Stomach (tissue), 9 donors: ENCODE results near the gene DNAH14. TPM values are rescaled to one million over a fixed set of nuclear protein-coding genes. Genes with fewer than 3 reads are reported as not detected.

Experiments
- DNase-seq, 2 donors: peaks; one replicate each; pipeline versions ENCODE4 v3.0.0 to v3.0.0-alpha.2; 2013 to 2019
- H3K27ac ChIP-seq, 5 donors: fragments of 200-600 bp in 4 of 5; sonication (generic) in 4 of 5; one replicate each; pipeline ENCODE4 v1.5.1; 2013 to 2019; ENCODE audit warnings: mild to moderate bottlenecking in 1 of 5, moderate library complexity in 1 of 5
- H3K27me3 ChIP-seq, 3 donors: fragments of 200-600 bp; sonication (generic); one replicate each; pipeline ENCODE4 v1.5.1; 2017 to 2019; ENCODE audit warnings: mixed run types in 1 of 3
- H3K36me3 ChIP-seq, 4 donors: fragments of 200-600 bp; sonication (generic); 1 replicate in 3 of 4; 2 replicates in 1 of 4; pipeline ENCODE4 v1.5.1; 2016 to 2019
- H3K4me1 ChIP-seq, 4 donors: fragments of 200-600 bp; sonication (generic); one replicate each; pipeline ENCODE4 v1.5.1; 2016 to 2019
- H3K4me3 ChIP-seq, 4 donors: fragments of 200-600 bp; sonication (generic) in 3 of 4; one replicate each; pipeline ENCODE4 v1.5.1; 2016 to 2019; ENCODE audit warnings: mild to moderate bottlenecking in 1 of 4
- H3K9me3 ChIP-seq, 4 donors: fragments of 200-600 bp; sonication (generic); one replicate each; pipeline ENCODE4 v1.5.1; 2016 to 2019
- CTCF ChIP-seq, 7 experiments: fragments of 450-650 bp in 4 of 7; fragments of 200-600 bp in 3 of 7; sonication (generic) in 3 of 7; IDR thresholded peaks; one replicate each; pipeline ENCODE4 v1.5.1; 2016 to 2019; ENCODE audit warnings: antibody characterized with exemption in 7 of 7, control low read depth in 2 of 7, mild to moderate bottlenecking in 1 of 7
- EP300 ChIP-seq: sonication (generic); formaldehyde crosslinking; IDR thresholded peaks from one replicate; pipeline ENCODE4 v1.6.1; 2017; ENCODE audit warnings: antibody characterized with exemption
- POLR2A ChIP-seq, 4 donors: fragments of 450-650 bp; IDR thresholded peaks; one replicate each; pipeline ENCODE4 v1.6.1; 2016; ENCODE audit warnings: antibody characterized with exemption in 4 of 4, control low read depth in 2 of 4, mild to moderate bottlenecking in 1 of 4, moderate library complexity in 1 of 4
- POLR2AphosphoS5 ChIP-seq, 3 donors: sonication (generic); formaldehyde crosslinking; IDR thresholded peaks; one replicate each; pipeline ENCODE4 v1.6.1; 2016; ENCODE audit warnings: antibody characterized with exemption in 3 of 3
- WGBS, 5 donors: extraction: QIAGEN DNeasy Blood & Tissue Kit in 3 of 5; methylation state at CpG; one replicate each; pipeline versions ENCODE4 v1.1.5 to v1.1.7; 2013 to 2018; 5-methylcytosine and 5-hydroxymethylcytosine counted together
- intact Hi-C: fragments of 100-400 bp; cut with DNase I; formaldehyde crosslinking; loops from one replicate; pipeline ENCODE4 v1.15.1; 2023; ENCODE audit warnings: low total_unique reads
- polyA plus RNA-seq, 3 donors: library from polyadenylated mRNA; stranded (reverse); fragments of 200-250 nt; gene quantifications; one replicate each; pipeline ENCODE4 v1.2.3, GENCODE V29; 2013
- total RNA-seq, 5 donors: library from RNA; depleted of rRNA; stranded (reverse); fragments of >200 nt; gene quantifications; one replicate each; pipeline versions ENCODE4 v1.1.0 to v1.2.3, GENCODE V29; 2014 to 2016
- donor health status: healthy with polysubstance abuse.
- donor health status: Bipolar disorder and iron deficiency.
- donor health status: healthy.

DNAH14 gene
- total and polyA plus RNA-seq, 8 donors: 1.7 to 158 (median 6.2) TPM

GRCh38 chr1:225400968-225401367 is 471.5 kb downstream of the DNAH14 start:
- 84 to 97% (median 92%) methylated on average over 5 of the region's 5 CpGs for WGBS, 5 donors
- Histone ChIP-seq H3K9me3 (no peaks in the 10 kb centered on the region), H3K4me3 (no peak overlapping the region), H3K36me3 (peaks cover 29 to 88% (median 85%) of the 10 kb centered on the region in 4 donors), H3K27me3 (no peaks in the 10 kb centered on the region), H3K4me1 (no peaks in the 10 kb centered on the region), H3K27ac (no peak overlapping the region)
- no peak for TF ChIP-seq POLR2A (IDR thresholded peaks at IDR 0.05)
- no peak for TF ChIP-seq CTCF (IDR thresholded peaks at IDR 0.05)
- no peak for TF ChIP-seq EP300
- TF ChIP-seq POLR2AphosphoS5 (IDR thresholded peaks at IDR 0.05): no peak
- intact Hi-C loops: no loop called here
- DNase-seq: no peak

DNA sequence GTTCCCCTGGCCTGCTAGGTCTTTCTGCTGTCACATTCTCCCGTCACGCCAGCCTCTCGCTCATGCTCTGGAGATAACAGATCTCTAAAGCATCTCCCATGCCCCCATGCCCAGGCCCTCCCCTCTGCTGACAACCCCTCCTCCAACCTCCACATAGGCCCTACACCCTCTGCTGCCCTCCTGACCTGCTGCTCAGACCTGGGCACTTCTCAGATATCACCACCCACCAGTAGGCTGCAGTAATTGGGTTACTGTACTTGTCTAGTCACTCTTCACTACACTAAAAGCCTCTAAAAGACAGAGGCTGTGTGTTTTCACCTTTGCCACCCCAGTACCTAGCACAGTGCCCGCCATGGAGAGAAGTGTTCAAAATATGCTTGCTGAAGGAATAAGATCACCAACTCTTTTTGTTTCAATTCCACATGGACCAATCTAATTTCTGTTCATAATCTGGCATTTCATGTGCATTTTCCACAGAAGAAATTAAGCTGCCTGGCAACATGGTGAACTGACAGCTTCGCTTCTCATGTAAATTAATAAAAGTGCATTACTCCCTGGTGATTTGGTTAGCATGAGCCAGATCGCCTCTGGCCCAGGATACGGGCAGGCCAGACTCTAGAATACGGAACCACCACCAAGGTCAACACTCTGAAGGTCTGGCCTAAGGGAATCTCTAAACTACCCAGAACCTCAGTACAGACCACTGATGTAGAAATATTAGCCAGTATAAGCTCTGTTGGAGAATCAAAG is 477.7 kb downstream of the DNAH14 start:
- no peaks in the 10 kb centered on the region for H3K27me3 ChIP-seq
- H3K4me1 ChIP-seq: peaks cover 0 to 23% (median 0%) of the 10 kb centered on the region in 4 donors
- H3K27ac ChIP-seq: no peak overlapping the region
- H3K4me3 ChIP-seq: no peak overlapping the region
- no peak for DNase-seq
- 95 to 100% (median 98%) methylated on average over 8 of the region's 8 CpGs for WGBS, 5 donors
- TF ChIP-seq POLR2AphosphoS5 (IDR thresholded peaks at IDR 0.05) (no peak), CTCF (IDR thresholded peaks at IDR 0.05) (no peak), EP300 (no peak), POLR2A (IDR thresholded peaks at IDR 0.05) (no peak)
- no peaks in the 10 kb centered on the region for H3K9me3 ChIP-seq
- intact Hi-C loops: no loop called here
- H3K36me3 ChIP-seq: peaks cover 30 to 100% (median 95%) of the 10 kb centered on the region in 4 donors

GRCh38 chr1:225407755-225408154 is 478.3 kb downstream of the DNAH14 start:
- WGBS, 5 donors: 93 to 99% (median 95%) methylated on average over 2 of the region's 2 CpGs
- TF ChIP-seq POLR2AphosphoS5 (IDR thresholded peaks at IDR 0.05) (no peak), POLR2A (IDR thresholded peaks at IDR 0.05) (no peak), EP300 (no peak), CTCF (IDR thresholded peaks at IDR 0.05) (no peak)
- intact Hi-C loops: no loop called here
- Histone ChIP-seq H3K36me3 (peaks cover 29 to 100% (median 96%) of the 10 kb centered on the region in 4 donors), H3K4me1 (peaks cover 0 to 28% (median 3%) of the 10 kb centered on the region in 4 donors), H3K4me3 (no peak overlapping the region), H3K27me3 (no peaks in the 10 kb centered on the region), H3K9me3 (no peaks in the 10 kb centered on the region), H3K27ac (no peak overlapping the region)
- no peak for DNase-seq

DNA sequence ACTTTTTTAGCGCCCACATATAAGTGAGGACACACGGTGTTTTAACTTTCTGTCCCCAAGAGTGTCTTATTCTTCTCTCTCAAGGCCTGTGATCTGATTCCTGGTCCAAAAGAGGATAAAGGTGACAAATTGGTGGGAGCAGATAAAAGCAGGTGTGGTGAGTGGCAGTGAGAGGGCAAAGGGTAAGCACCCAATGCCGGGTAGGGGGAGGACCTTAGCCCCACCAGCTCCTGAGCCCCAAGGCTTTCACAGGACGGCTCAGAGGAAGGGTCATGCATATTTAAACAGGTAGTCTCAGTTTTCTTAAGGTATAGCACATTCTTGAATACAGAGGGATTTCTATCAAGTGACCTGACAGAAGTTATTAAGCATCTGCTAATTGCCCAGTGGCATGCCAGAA is 478.8 kb downstream of the DNAH14 start:
- Histone ChIP-seq H3K4me1 (peaks cover 0 to 33% (median 5%) of the 10 kb centered on the region in 4 donors), H3K27ac (no peak overlapping the region), H3K27me3 (no peaks in the 10 kb centered on the region), H3K36me3 (peaks cover 27 to 100% (median 96%) of the 10 kb centered on the region in 4 donors), H3K4me3 (no peak overlapping the region), H3K9me3 (no peaks in the 10 kb centered on the region)
- 78 to 90% (median 83%) methylated on average over 4 of the region's 4 CpGs for WGBS, 5 donors
- no peak for TF ChIP-seq POLR2A (IDR thresholded peaks at IDR 0.05)
- TF ChIP-seq CTCF (IDR thresholded peaks at IDR 0.05): no peak
- no peak for TF ChIP-seq POLR2AphosphoS5 (IDR thresholded peaks at IDR 0.05)
- TF ChIP-seq EP300: no peak
- DNase-seq: no peak
- intact Hi-C loops: no loop called here
